HuH-7.5 (cell line): ENCODE measurements around the gene PDE6A.
A peak's percentile ranks its signal among the peaks of the same experiment; 100 is the strongest.
"Not testable (repeated sequence)": the region's sequence is repeated elsewhere in the genome, so short reads cannot be mapped to it uniquely, and the experiment has no call there.

Experiments
- DNase-seq: peaks from one replicate; pipeline ENCODE4 v3.0.0; 2011; ENCODE audit warnings: low spot score

Gene PDE6A

DNA sequence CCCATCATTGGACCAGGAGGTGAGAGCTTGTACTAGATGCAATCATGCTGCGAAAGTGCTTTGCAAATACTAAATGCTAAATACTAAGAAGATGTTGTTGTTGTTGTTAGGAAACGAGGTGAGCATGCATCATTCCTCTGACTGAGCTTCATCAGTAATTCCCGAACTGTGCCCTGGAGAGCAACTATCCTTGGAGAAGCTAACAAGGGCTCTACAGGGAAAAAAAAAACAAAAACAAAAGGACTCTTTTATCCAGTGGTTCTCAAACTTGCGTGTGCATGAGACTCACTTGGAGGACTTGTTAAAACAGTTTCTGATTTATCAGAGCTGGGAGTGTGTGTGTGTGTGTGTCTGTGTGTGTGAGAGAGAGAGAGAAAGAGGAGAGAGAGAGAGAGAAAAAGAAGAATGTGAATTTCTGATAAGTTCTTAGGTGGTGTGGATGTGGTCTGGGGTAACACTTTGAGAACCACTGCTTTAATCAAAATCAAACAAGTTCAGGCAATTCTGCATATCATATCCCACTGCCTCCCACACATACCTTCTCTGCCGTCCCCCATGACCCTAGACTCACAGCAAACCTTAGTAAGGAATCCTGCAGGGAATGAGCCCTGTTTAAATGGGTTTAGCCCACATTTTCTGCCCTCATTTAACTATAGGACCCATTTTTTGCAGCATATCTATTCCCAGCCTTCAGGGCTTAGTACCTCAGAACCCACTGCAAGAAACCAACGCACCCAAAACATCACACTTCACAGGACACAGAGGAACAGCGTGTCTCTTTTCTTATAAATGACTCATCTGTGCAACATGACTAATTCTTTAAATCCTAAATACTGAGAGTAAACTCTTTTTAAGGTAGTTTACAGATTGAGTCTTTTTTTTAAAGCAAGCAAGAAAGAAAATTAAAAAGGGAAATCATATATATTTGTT is 48.9 kb downstream of the PDE6A start:
- no peak for DNase-seq

DNA sequence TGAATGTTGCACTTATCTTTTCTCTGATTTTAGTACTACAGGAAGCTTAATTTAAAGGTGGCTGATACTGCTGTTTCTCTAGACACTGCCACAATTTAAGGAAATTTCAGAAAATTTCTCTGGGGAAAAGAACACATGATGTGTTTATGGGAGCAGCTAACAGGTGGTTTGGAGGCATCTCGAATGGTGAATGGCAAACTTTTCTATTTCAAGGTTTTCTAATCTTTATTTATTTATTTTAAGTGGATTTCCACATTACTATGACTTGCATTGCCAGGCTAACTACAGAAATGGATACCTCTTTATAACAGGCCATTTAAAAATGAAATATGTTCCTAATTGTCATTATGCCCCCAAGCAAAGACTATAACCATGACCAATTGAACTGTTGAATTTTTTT is 50.4 kb downstream of the PDE6A start:
- DNase-seq = no peak

DNA sequence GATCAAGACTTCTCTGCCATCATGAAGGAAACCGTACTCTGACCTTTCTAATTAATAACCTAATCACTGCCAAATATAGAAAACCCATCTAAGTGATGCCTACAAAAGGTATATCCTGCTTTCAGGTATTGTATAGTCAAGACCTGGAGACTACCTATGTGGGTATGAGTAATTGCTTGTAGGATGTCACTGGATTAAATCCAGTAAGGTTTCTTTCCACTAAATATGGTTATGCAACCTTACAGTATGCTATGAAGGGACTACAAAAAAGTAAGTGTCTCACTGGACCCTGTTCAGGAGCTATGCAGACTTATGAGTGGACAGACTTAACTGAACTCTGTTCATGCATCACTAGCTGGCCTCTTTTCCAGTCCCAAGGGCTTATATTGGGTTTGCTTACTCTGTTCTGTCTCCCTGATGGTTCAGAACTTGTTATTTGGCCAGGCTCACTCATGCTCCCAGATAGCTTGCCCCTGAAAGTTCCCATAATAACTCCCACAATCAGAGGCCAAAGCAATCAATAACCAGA is 51.1 kb downstream of the PDE6A start:
- DNase-seq = no peak

DNA sequence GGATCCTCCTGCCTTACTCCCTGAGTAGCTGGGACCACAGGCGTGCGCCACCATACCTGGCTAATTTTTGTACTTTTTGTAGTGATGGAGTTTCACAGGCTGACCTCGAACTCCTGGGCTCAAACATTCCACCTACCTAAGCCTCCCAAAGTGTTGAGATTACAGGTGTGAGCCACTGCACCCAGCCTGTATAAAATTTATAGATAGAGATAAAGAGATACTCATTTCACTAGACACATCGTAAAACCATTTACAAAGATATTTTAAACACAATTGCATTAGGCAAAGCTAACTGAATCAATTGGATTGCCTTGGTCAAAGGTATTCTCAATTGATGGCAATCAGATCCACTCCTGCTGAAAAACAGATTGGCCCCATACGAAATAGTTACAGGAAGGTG is 52.0 kb downstream of the PDE6A start:
- DNase-seq = no peak

DNA sequence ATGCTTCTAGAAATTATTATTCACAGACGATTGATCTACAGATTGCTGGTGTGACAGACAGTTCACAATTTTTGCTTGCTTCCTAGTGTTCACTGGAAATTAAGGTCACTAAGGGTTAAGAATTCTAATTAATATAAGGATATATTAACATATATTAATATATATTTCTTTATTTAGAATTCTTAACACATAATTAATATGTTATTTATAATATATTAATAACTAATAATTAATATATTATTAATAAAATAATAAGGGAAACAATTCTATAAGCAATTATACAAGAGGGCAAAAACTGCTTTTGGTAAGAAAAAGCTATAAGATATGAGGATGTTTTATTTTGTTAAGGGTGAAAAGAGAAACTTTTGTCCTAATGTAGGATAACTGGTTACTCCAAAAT is 56.3 kb downstream of the PDE6A start:
- no peak for DNase-seq

DNA sequence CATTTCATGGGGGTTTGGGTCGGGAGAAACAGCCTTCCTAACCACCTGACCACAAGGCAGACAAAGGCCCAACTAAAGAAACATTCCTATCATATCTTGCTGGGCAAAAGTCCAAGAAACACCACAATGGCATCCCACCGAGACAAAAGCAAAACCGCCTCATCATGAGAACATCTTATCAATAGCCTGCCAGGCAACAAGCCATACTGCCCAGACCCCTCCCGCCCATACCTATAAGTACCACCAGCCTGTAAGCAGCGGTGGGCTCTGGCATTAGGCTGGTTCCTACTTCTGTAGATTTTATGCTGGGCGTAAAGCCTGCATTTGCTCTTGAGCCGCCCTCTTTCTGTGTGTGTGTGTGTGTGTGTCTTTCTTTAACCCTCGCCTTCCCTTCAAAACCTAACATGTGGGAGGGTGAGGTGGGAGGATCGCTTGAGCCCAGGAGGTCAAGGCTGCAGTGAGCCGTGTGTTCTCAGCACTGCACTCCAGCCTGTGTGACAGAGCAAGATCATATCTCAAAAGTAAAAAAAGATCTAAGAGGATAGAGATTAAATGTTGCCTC is 56.9 kb downstream of the PDE6A start:
- DNase-seq = no peak

DNA sequence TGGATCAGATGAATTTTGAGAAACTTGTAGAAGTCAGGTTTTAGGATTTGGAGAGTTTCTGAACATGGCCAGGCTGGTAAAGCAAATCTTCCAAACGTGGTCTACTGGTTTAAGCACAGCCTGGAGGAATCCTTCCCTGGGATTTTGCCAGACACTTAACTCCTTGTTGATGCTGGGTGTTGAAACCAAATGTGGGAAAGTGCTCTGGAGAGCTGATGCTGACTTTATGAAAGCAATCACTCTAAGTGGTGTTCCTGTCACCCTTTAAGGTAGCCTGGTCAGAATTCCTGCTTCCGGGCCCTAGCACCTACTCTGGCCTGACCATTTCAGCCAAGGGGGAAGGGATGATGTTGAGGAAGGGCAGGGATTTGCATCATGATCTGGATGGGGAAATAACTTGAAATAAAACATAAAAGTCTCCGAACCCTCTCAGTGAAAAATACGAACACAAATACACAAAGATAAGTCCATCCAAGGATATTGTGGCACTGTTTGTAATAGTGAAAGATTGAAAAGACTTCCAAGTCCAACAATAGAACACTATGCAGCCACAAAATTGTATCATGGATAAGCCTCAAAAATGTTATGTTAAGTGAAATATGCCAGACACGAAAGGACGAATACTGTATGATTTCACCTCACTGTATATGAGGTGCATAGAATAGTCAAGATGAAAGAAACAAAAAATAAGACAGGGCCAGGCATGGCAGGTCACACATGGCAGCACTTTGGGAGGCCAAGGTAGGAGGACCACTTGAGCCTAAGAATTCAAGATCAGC is 57.7 kb downstream of the PDE6A start:
- no peak for DNase-seq

DNA sequence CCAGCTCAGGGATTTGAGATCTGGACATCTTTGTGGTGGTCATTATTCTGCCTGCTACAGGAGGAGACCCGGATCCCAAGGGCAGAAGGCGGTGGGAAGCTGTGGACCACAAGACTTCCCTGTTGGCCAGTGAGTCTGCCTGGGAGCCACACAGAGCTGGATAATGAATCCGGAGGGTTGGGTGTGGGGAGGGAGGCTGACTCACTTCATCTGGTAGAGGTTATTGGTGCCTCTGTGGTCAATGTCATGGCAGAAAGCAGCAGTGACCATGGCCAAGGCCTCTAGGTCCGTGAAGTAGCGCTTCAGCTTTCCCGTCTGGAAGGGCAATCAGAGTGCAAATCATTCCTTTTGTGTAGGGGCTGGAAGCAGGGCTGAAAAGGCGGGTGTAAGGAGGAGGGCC is 58.5 kb downstream of the PDE6A start:
- DNase-seq = no peak

DNA sequence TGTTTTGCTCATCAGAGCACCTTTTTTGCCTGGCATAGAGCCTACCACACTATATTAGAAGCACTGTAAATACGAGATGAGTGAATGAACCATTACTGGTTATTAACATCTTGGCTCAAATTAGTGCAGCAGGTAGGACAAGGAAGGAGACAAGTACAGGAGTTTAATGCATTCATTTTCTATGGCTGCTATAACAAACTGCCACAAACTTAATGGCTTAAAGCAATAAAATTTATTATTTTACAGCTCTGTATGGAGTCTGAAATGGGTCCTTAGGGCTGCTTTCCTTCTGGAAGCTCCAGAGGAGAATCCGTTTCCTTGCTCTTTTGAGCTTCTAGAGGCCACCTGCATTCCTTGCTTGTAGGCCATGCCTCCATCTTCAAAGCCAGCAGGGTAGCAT is 59.1 kb downstream of the PDE6A start:
- no peak for DNase-seq

DNA sequence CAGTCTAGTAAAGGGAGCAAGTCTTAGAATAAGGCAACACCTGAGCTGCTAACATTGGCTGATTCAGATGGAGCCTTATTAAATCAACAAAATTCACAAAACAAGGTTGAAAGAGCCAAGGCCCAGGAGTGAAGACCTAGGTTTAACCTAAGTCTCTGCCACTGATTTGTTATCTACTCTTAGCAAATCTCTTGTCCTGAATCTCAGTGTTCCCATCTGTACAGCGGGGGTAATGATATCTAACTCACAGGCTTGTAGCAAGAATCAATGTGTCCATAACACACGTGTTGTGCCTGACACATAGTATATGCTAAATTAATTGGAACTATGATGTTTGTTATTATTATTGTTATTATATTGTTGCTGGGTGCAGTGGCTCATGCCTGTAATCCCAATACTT is 61.0 kb downstream of the PDE6A start:
- DNase-seq = no peak

DNA sequence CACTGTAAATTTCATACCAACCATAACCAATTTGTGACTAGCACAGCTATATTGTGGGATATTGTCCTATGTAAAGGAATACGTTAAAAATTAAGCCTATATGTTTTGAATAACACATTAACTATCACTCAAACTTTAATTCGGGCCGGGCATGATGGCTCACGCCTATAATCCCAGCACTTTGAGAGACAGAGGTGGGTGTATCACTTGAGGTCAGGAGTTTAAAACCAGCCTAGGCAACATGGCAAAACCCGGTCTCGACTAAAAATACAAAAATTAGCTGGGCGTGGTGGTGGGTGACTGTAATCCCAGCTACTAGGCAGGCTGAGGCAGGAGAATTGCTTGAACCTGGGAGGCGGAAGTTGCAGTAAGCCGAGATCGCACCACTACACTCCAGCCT is 62.0 kb downstream of the PDE6A start:
- not testable (repeated sequence) for DNase-seq

DNA sequence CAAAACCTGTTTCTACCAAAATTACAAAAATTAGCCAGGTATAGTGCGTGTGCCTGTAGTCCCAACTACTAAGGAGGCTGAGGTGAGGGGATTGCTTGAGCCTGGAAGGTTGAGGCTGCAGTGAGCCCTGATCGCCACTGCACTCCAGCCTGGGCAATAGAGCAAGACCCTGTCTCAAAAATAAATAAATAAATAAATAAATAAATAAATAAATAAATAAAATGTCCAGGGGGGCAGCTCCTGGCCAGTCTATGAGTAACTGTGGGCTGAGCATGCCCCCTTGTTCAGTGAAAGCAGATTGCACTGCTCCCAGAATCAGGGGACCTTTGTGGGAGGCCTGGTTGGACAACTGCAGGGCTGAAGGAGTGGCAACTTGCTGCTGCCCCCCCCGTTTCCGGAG is 62.7 kb downstream of the PDE6A start:
- DNase-seq = no peak

DNA sequence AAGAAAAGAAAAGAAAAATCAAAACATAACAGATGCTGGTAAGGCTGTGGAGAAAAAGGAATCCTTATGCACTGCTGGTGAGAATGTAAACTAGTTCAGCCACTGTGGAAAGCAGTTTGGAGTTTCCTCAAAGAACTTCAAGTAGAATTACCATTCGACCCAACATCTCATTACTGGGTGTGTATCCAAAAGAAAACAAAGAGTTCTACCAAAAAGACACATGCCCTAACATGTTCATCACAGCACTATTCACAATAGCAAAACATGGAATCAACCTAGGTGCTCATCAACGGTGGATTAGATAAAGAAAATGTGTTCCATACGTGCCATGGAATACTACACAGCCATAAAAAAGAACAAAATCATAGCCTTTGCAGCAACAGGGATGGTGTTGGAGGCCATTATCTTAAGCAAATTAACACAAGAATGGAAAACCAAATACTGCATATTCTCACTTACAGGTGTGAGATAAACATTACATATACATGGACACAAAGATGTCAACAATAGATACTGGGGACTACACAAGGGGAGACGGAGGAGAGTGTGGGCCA is 63.4 kb downstream of the PDE6A start:
- no peak for DNase-seq

DNA sequence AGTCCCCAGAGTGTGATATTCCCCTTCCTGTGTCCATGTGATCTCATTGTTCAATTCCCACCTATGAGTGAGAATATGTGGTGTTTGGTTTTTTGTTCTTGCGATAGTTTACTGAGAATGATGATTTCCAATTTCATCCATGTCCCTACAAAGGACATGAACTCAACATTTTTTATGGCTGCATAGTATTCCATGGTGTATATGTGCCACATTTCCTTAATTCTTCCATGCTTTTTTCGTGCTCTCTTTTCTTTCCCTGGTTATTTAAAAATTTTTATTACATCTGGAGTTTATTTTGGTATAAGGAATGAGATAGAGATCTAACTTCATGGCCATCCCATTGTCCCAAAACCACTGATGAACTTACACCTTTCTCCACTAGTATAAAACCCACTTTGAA is 65.0 kb downstream of the PDE6A start:
- not testable (repeated sequence) for DNase-seq

DNA sequence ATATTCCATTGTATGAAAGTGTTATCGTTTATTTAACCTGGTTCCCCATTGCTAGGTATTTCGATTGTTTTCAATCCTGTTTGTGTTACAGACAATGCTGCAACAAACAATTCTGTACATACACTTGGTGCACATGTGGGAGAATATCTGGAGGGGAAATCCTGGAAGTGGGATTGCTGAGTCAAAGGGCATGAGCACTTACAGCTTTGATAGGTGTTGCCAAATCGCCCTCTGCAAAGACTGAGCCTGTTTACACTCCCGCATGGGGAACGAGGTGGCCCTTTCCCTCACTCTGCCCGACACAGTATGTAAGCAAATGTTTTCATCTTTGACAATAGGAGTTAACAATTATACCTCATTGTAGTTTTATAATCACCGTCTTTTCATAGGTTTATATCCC is 66.2 kb downstream of the PDE6A start:
- DNase-seq = peak; percentile 47

DNA sequence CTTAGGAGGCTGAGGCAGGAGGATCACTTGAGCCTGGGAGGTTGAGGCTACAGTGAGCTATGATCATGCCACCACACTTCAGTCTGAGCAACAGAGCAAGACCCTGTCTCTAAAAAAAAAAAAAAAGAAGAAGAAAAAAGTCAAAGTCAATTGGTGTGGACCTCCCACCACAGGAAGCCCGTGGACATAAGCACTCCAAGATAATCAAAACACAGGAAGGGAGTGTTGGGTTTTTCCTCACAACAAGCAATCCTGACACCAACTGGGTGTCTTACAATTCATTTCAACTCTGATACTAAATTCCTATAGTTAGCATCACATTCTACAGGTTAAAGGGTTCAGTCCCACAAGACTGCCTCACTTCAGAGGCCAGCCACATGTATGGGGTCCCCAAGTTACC is 70.7 kb downstream of the PDE6A start:
- no peak for DNase-seq

DNA sequence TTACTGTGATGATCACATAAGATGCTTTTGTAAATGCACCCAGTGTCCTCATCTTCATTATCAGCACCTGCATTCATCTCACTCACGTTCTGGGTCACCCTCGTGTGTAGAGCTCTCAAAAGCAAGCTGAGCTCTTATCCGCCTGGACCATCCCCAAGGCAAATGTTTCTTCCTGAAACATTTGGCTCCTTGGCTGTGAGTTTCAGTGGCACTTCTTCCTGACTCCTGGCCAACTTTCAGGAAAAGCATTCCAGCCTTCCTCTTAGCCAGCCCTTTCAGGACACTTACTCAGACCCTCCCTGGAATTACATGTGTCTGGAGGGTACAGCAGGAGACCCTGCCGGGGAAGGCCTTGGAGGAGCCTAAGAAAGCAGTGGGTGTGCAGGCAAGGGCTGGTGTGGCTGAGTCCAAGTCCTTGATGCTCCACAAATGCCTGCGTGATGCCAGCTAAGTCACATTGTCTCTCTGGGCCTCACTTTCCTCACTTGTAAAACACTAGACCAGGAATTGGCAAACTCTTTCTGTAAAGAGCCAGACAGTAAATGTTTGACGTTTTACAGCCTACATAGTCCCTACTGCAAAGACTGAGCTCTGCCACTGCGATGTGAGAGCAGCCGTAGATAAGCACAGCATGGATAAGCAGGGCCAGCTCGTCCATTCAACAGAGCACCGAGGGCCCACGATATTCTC is 72.1 kb downstream of the PDE6A start:
- no peak for DNase-seq

DNA sequence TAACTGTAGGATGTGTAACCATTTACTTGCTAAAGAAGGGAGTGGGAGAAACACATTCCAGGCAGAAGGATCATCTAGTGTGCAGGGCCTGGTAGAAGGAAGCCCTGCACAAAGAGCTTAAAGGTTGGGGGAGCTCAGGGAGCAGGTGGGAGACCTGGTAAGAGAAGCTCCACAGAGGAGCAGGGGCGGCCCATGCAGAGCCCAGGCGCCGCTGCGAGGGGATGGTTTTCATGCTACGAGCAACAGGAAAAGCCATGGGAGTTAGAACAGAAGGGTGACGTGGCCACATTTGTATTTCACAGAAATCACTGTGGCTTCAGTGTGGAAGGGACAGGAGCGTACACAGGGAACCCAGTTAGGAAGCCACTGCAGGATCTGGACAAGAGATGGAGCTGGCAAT is 73.1 kb downstream of the PDE6A start:
- no peak for DNase-seq

DNA sequence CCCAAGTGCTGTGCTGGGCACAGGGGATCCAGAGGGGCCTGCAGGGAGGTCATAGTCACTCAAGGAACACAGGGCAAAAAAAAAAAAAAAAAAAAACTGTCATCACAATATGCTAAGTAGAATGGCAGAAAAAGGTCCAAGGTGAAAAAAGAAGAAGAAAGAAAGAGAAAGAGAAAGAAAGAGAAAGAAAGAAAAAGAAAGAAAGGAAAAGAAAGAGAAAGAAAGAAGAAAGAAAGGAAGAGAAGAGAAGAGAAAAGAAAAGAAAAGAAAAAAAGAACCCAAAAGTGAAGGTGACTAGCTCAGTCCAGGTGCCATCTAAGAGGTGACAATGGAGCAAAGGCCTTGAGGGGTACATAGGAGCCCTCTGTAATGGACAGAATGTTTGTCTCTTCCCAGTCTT is 73.9 kb downstream of the PDE6A start:
- DNase-seq = no peak

DNA sequence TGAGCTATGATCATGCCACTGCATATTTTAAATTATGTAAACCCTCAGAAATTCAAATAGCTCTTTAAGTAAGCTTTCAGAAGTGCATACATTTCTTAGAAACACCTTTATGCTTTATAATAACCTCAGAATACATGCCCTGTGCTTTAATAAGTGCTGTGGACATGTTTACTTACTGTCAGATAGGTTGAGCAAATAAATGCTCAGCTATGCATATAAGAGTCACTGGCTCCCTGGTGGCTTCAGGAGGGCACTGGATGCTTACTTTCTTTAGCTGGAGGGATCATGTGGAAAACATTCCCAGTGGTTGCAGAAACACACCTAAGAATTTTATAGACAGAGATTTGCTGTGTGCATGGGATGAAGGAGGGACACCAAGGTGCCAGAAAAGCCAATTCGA is 74.4 kb downstream of the PDE6A start:
- no peak for DNase-seq

DNA sequence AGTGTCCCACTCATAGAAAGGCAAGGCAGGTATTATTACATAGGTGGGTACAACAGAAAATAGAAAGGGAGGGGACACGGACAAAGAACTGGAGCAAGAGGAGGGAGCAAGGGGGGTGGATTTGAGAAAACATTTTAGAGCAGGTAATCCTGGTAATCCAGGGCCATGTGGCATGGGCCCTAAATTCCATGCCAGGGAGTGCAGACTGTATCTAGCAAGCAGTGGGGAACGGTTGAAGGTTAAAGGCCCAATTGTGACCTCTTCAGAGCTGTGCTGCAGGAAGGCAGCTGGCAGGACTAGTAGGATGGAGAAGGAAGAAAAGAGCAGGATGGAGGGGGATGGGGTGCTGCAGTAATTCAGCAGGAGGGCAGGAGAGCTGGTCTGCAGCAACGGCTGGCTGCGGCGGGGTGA is 75.2 kb downstream of the PDE6A start:
- DNase-seq = no peak

DNA sequence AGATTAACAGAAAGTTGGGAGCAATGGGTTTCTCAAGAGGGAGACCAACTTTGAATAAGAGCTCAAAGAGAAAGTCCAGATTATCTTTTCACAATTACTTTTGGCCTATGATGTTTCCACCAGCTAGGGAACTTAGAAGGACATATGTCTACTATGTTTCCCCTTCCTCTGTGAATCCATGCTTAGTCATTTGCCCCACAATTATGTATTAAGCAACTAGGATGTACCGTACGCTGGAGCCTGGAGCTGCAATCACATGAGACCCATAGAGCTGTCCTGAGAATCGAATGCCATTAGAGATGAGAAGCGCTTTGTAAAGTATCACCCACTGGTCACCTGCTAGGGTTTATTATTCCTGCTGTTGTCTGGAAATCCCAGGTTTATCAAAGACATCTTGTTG is 78.8 kb downstream of the PDE6A start:
- no peak for DNase-seq
